Psoas muscle (tissue), 8 donors: Measurements from ENCODE around the gene ZEB2. TPM values are rescaled to one million over a fixed set of nuclear protein-coding genes. Genes with fewer than 3 reads are reported as not detected.

Experiments used
- ATAC-seq, 4 donors: fragments of 200-7000 bp; cut with Tn5 transposase; one replicate each; pipeline ENCODE4 v1.9.1; 2020; ENCODE audit warnings: moderate library complexity in 3 of 4, mild to moderate bottlenecking in 2 of 4
- DNase-seq, 2 donors: peaks; one replicate each; pipeline ENCODE4 v3.0.0-alpha.2; 2020
- H3K27ac ChIP-seq: fragments of 200-600 bp; one replicate; pipeline ENCODE4 v1.8.0; 2022
- H3K27me3 ChIP-seq, 3 donors: fragments of 200-600 bp in 1 of 3; one replicate each; pipeline versions ENCODE4 v1.6.1 to v1.8.0; 2013 to 2022; ENCODE audit warnings: low read length in 2 of 3, mild to moderate bottlenecking in 2 of 3, moderate library complexity in 1 of 3; ENCODE audit not compliant: insufficient read depth in 3 of 3
- H3K36me3 ChIP-seq, 2 donors: fragments of 200-600 bp in 1 of 2; one replicate each; pipeline versions ENCODE4 v1.6.1 to v1.8.0; 2013 to 2022; ENCODE audit warnings: low read depth in 1 of 2, mild to moderate bottlenecking in 1 of 2, moderate library complexity in 1 of 2; ENCODE audit not compliant: insufficient read depth in 1 of 2
- H3K4me1 ChIP-seq: fragments of 200-600 bp; one replicate; pipeline ENCODE4 v1.8.0; 2022
- H3K4me3 ChIP-seq: fragments of 200-600 bp; one replicate; pipeline ENCODE4 v1.8.0; 2022; ENCODE audit warnings: mild to moderate bottlenecking
- H3K9me3 ChIP-seq: fragments of 200-600 bp; one replicate; pipeline ENCODE4 v1.8.0; 2022
- WGBS, 3 donors: extraction: QIAGEN DNeasy Blood & Tissue Kit; methylation state at CpG; one replicate each; pipeline versions ENCODE4 v1.1.6 to v1.1.7; 2013; 5-methylcytosine and 5-hydroxymethylcytosine counted together
- intact Hi-C, 2 donors: fragments of 100-400 bp; cut with DNase I; formaldehyde crosslinking; loops; one replicate each; pipeline versions ENCODE4 v1.11.0 to v1.14.2; 2022
- polyA plus RNA-seq, 3 donors: library from polyadenylated mRNA; stranded (reverse); fragments of 200-250 nt; gene quantifications; one replicate each; pipeline ENCODE4 v1.2.3, GENCODE V29; 2013
- total RNA-seq, 4 donors: library from RNA; stranded (reverse); fragmentation: NEBNext Ultra II Directional in 2 of 4; extraction: Animal tissue kit (Norgen Biotek cat#: 25700) in 2 of 4; gene quantifications; one replicate each; pipeline versions ENCODE4 v1.2.1 to v1.2.4, GENCODE V29; 2021 to 2023
- TF ChIP-seq, protein P1 (sequence below): fragments of 200-600 bp; IDR thresholded peaks from one replicate; pipeline ENCODE4 v1.8.0; 2022; ENCODE audit warnings: antibody characterized with exemption
- donor health status: healthy with polysubstance abuse.
- donor health status: DM: no; HTN: no; CAD: no; lungs with moderate emphysema.
- donor health status: Bipolar disorder and iron deficiency.
- donor health status: healthy.
- donor health status: DM: yes; HTN: yes; CAD: no.
- donor health status: DM: no; HTN: no; CAD: no.
- donor health status: DM: no; HTN: no; CAD: no.
- donor health status: DM: yes; HTN: yes; CAD: no.

The ZEB2 gene
- total and polyA plus RNA-seq, 7 donors: 11.6 to 48.7 (median 23.3) TPM

DNA sequence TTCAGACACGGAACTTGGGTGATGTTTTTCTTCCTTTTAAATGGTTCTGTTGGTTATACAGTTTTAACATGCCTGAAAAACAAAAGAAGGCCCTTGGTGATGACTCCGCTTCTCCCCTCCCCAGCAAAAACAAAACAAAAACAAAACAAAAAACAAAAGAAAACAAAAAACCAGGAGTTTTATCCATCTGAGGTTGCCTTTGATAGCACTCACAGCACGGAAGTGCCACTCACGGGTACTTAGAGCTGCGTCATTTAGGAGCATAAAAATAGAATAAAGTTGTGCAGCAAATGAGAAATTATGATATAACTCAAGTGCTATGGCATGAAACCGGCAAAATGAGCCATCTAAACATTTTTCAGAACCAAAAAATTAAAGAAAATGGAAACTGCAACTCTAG, 57.7 kb downstream of the ZEB2 start:
- TF ChIP-seq, protein P1, sequence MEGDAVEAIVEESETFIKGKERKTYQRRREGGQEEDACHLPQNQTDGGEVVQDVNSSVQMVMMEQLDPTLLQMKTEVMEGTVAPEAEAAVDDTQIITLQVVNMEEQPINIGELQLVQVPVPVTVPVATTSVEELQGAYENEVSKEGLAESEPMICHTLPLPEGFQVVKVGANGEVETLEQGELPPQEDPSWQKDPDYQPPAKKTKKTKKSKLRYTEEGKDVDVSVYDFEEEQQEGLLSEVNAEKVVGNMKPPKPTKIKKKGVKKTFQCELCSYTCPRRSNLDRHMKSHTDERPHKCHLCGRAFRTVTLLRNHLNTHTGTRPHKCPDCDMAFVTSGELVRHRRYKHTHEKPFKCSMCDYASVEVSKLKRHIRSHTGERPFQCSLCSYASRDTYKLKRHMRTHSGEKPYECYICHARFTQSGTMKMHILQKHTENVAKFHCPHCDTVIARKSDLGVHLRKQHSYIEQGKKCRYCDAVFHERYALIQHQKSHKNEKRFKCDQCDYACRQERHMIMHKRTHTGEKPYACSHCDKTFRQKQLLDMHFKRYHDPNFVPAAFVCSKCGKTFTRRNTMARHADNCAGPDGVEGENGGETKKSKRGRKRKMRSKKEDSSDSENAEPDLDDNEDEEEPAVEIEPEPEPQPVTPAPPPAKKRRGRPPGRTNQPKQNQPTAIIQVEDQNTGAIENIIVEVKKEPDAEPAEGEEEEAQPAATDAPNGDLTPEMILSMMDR: no peak
- Histone ChIP-seq H3K27me3 (no peaks in the 10 kb centered on the region), H3K36me3 (no peaks in the 10 kb centered on the region), H3K4me3 (no peak overlapping the region), H3K9me3 (no peaks in the 10 kb centered on the region), H3K4me1 (peaks cover 21% of the 10 kb centered on the region), H3K27ac (no peak overlapping the region)
- no peak for ATAC-seq
- WGBS, 3 donors: 56 to 82% (median 68%) methylated on average over 6 of the region's 6 CpGs
- DNase-seq: no peak
- intact Hi-C loops: loop anchor here in 1 of 2 donors (5.0 kb wide), 1 partner anchor 45 kb away; no protein-coding TSS in a partner anchor

DNA sequence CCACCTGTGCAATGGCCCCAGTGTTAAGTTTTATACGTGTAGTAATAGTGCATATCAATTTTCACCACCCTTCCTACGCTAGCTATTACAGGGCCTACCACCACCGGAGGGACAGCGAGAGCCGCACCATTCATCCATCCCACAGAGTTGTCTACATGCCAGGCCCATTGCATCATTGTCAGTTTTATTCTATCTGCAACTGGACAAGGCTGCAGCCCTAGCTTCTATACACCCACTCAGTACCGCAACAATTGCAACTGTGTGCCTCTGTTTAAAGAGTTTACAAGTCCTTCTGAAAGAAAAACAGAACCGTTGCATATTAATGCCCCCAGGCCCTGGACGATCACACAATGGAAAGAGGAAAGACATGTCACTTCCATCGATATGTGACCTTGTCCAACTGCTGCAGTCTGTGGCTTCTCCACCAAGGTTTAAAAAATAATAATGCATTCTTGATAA, 58.6 kb downstream of the ZEB2 start:
- no peaks in the 10 kb centered on the region for H3K27me3 ChIP-seq
- no peak overlapping the region for H3K4me3 ChIP-seq
- ATAC-seq: peak; percentile 80 to 89 (median 84)
- intact Hi-C loops: loop anchor here in 1 of 2 donors (5.0 kb wide), 1 partner anchor 46 kb away; no protein-coding TSS in a partner anchor
- DNase-seq: peak; percentile 42 to 58
- 30 to 35% (median 32%) methylated on average over 9 of the region's 9 CpGs for WGBS, 3 donors
- no peaks in the 10 kb centered on the region for H3K9me3 ChIP-seq
- TF ChIP-seq, protein P1: peak; percentile 16
- peaks cover 29% of the 10 kb centered on the region for H3K4me1 ChIP-seq
- no peaks in the 10 kb centered on the region for H3K36me3 ChIP-seq
- H3K27ac ChIP-seq: no peak overlapping the region

DNA sequence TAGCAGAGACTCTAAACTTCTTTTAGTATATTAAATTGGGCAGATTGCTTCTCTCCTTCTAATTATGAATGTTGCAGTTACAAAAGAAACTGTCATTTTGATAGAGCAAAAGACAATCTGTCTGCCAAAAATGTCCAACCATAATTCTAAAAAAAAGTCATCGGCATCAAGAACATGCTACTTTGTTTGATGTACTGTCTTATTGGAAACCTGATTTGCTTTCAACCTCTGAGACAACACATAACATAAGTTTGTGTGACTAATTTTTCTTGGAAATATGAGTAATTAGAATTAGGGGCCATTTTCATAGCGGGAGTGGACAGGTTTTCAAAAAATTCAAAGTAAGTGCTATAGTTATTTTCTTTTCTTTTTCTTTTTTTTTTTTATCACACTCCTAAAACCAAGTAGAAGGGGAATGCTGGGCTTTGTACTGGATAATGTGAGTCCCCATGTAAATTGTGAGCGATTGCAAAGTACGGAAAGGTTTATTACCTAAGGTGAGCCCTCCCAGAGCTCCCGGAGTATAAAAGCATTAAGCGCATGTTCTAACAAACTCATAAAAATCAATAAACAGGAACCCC, 59.1 kb downstream of the ZEB2 start:
- TF ChIP-seq, protein P1: no peak
- Histone ChIP-seq H3K9me3 (no peaks in the 10 kb centered on the region), H3K4me3 (no peak overlapping the region), H3K4me1 (peaks cover 34% of the 10 kb centered on the region), H3K36me3 (no peaks in the 10 kb centered on the region), H3K27me3 (no peaks in the 10 kb centered on the region), H3K27ac (peak overlapping the region; percentile 34)
- ATAC-seq: no peak
- intact Hi-C loops: loop anchor here in 1 of 2 donors (5.0 kb wide), 1 partner anchor 46 kb away; no protein-coding TSS in a partner anchor
- WGBS, 3 donors: 80 to 81% (median 81%) methylated on average over 6 of the region's 6 CpGs
- no peak for DNase-seq

DNA sequence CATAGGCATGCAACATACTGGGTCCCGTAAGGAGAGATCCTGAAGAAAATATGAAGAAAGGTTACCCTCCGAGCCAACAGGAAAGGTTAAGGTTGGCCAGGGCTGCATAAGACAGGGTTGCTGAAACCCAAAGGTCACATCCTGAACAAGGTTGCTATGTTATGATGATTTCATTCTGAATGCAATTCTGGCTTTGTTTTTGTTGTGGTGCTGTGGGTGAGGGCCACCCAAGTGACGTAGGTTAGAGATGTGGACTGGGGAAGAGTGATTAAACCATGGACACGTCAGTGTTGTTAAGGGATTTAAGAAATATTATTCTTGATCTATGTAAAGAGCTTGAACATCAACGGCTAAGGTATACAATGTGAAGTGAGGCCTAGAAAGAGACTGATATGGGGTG, 60.0 kb downstream of the ZEB2 start:
- no peaks in the 10 kb centered on the region for H3K27me3 ChIP-seq
- peaks cover 36% of the 10 kb centered on the region for H3K4me1 ChIP-seq
- H3K4me3 ChIP-seq: no peak overlapping the region
- H3K27ac ChIP-seq: peak overlapping the region; percentile 34
- intact Hi-C loops: loop anchor here in 1 of 2 donors (5.0 kb wide), 1 partner anchor 47 kb away; no protein-coding TSS in a partner anchor
- ATAC-seq: no peak
- DNase-seq: no peak
- no peaks in the 10 kb centered on the region for H3K36me3 ChIP-seq
- H3K9me3 ChIP-seq: no peaks in the 10 kb centered on the region
- TF ChIP-seq, protein P1: no peak
- WGBS, 3 donors: 57 to 73% (median 59%) methylated on average over 5 of the region's 5 CpGs
